ENCODE measurements around the gene TSC2.

DNA sequence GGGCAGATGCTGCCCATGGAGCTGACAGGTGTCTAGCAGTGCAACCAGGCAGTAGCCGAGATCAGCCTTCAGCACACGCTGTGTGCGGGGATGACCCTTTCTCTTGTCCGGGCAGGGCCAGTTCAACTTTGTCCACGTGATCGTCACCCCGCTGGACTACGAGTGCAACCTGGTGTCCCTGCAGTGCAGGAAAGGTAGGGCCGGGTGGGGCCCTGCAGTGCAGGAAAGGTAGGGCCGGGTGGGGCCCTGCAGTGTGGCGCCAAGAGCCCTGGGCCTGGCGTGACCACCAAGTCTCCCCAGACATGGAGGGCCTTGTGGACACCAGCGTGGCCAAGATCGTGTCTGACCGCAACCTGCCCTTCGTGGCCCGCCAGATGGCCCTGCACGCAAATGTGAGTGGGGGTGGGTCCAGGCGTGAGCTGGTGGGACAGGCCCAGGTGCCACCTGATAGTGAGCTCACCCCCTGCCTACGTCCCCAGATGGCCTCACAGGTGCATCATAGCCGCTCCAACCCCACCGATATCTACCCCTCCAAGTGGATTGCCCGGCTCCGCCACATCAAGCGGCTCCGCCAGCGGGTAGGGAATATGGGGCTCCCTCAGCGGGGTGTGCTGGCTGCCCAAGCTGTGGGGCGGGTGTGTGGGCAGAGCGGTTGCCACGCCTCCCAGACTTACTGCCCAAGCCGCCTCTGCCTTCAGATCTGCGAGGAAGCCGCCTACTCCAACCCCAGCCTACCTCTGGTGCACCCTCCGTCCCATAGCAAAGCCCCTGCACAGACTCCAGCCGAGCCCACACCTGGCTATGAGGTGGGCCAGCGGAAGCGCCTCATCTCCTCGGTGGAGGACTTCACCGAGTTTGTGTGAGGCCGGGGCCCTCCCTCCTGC is 40.2 kb downstream of the TSC2 start:
- TF ChIP-seq CTCF (IDR thresholded peaks at IDR 0.05) (no peak), POLR2A (IDR thresholded peaks at IDR 0.05) (no peak), POLR2AphosphoS5 (IDR thresholded peaks at IDR 0.05) (peak in 1 of 3 donors; percentile 42), EP300 (IDR thresholded peaks at IDR 0.05; ENCODE audit: low read depth) (no peak)

All from transverse colon (tissue), 4 donors.